GM19468 (cell line): Measurements from ENCODE around the gene B4GALT5.
A peak's percentile ranks its signal among the peaks of the same experiment; 100 is the strongest.
"Not testable (repeated sequence)": the region's sequence is repeated elsewhere in the genome, so short reads cannot be mapped to it uniquely, and the experiment has no call there.

Experiments used
- ATAC-seq: cut with Tn5 transposase; IDR thresholded peaks from one replicate; pipeline ENCODE4 v1.9.1; 2021; ENCODE audit warnings: mild to moderate bottlenecking, moderate library complexity, moderate number of reproducible peaks; ENCODE audit not compliant: unreplicated experiment; ENCODE audit errors: extremely low read depth

B4GALT5 gene

DNA sequence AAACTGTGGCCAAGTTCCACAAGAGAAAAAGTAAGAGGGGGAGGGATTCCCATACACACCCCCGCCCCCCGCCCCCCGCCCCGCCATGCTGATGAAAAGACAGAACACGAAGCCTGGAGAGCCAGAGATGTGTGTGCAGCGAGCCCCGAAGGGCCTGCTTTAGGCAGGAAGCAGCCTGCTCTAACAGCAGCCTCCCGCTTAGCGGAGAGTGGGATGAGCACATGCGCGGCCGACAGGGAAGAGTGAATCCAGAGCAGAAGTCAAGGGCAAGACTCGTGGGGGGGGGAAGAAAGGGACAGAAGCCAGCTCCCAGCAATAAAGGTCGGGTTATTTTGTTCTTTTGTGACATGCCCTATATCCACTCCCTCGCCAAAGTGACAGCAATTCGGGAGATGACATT lies 78.5 kb downstream of the B4GALT5 start:
- ATAC-seq = no peak

DNA sequence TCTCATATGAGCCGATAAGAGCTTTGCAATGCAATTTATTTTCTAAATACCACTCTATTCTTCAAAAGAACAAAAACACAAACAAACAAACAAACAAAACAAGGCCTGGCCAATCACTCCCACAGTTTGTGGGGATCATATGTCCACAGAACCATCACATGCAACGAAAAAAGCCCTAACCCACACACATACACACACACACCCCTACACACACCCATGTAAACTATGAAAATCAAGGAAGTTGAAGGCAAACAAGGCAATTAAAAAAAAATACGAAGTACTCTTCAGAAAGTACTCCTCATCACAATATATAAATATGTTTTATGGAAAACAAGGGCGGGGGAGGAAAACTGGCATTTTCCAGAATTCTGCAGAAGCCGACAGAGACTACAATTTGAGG lies 79.6 kb downstream of the B4GALT5 start:
- no peak for ATAC-seq

DNA sequence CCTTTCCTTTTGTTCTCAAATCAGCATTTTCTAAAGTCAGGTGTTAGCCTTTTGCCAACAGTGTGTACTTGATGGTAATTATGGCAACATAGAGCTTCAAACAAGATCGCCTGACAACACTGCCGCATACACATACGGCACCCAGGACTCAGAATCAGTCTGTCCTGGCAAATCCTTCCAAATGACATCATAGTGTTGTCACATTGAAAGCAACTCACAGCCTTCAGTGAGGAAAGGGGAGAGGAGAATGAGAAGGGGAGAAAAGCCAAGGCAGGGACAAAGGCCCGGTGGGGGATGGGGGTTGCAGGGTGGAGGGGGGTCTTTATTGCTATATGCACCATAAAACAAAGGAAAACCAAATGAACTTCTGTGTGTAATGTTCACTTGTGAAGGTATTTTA lies 80.0 kb downstream of the B4GALT5 start:
- no peak for ATAC-seq

- no peak for ATAC-seq
Observed at GRCh38 chr20:49633023-49633422, 80.7 kb downstream of the B4GALT5 start.

- ATAC-seq = no peak
Observed at GRCh38 chr20:49631856-49632418, 81.7 kb downstream of the B4GALT5 start.

DNA sequence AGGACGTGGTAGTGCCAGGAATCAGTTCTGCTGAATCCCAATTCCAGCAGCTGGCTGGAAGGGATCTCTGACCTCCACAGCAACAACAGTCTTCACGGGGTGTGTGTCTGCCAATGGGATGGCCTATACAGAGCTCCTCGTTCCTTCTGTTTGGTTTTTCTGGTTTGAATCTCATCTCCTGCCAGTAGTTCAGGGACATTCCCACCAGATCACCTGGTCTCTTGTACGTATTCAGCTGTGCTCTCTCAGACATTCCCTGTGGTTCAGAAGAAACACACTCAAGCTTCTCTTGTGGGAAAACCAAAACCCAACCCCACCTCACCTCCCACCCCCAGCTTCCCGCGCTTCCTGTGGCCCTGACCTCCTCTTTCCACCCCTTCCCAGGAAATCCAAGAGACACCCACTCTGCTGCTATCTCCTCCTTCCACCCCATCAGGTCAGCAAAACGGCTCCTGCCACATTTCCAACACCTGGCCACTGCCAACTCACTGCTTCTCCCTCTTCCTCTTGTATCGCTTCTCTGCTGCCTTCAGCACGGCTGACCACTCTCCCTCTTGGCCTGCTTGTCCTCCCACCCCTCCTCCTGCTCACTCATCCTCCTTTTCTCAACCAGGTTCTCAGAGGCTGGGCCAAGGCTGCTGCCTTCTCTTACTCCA lies 82.5 kb downstream of the B4GALT5 start:
- ATAC-seq = no peak

DNA sequence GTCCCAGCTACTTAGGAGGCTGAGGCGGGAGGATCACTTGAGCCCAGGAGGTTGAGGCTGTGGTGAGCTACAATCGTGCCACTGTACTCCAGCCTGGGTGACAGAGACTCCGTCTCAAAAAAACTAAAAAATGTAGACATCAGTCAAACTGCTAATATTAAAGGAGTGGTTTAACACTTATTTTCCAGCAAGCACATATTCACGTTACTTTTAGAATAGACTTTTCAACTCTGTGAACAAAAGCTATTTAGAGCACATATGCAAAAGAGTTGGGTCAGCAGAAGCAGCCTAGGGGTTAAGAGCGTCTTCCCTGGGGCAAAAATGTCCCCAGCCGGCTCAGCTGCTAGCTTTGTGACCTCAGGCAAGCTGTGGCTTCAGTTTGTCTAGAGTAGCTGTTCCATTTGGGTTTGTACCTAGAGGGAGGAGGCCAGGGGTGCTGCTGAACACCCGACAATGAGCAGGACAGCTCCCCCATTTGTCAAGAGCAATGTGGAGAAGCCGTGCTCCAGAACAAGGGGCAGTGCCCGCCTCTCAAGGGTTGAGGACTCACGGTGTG lies 83.2 kb downstream of the B4GALT5 start:
- ATAC-seq = peak; percentile 54

DNA sequence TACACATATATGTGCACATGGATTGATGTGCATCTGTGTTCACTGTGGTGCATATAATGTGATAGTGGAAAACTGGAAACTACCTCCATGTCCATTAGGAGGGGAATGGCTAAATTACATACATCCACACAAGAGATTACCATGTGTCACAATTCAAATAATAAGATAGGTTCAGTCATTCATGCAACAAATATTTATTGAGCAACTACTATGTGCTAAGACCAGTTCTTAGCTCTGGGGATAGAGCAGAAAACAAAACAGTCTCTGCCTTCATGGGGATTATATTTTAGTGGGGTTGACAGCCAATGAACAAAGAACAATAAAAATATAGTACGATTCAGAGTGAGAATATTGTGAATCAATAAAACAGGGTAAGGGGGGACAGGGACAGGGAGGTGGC lies 84.1 kb downstream of the B4GALT5 start:
- ATAC-seq = no peak

DNA sequence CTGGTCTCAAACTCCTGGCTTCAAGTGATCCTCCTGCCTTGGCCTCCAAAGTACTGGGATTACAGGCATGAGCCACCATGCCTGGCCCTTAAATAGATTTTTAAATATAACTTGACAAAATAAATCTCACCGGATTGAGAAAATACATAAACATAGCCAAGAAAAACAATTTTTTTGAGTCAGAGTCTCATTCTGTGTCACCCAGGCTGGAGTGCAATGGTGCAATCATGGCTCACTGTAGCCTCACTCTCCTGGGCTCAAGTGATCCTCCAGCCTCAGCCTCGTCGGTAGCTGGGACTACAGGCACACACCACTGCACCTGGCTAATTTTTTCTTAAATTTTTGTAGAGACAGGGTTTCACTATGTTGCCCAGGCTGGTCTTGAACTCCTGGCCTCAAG lies 85.4 kb downstream of the B4GALT5 start:
- ATAC-seq = not testable (repeated sequence)

DNA sequence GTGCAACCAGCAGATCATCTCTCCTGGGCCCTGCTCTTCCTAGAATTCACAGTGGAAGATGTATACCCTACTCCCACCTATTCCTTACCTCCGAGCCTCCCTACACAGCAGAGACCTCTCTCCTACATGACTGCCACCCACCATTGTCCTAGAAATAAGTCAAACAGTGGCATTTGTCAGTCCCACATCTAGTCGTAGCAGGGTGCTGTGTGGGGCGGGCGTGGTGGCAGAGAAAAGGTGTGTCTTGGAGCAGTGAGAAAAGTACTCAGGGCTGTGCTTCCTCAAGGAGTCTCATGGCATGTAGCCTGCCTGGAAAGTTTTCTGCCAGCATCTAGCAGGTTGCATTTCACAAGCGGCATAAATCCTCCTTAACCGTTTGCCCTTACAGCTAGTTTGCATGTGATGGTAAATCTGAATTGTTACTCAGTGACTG lies 86.3 kb downstream of the B4GALT5 start:
- ATAC-seq = no peak

DNA sequence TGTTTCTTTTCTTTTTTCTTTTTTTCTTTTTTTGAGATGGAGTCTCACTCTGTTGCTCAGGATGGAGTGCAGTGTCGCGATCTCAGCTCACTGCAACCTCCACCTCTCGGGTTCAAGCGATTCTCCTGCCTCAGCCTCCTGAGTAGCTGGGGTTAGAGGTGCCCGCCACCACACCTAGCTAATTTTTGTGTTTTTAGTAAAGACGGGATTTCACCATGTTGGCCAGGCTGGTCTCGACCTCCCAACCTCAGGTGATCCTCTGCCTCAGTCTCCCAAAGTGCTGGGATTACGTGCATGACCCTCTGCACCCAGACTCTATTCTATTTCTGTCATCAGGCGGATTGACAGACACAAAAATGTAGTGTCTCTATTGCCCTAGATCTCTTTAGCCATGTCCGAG lies 88.7 kb downstream of the B4GALT5 start:
- not testable (repeated sequence) for ATAC-seq

DNA sequence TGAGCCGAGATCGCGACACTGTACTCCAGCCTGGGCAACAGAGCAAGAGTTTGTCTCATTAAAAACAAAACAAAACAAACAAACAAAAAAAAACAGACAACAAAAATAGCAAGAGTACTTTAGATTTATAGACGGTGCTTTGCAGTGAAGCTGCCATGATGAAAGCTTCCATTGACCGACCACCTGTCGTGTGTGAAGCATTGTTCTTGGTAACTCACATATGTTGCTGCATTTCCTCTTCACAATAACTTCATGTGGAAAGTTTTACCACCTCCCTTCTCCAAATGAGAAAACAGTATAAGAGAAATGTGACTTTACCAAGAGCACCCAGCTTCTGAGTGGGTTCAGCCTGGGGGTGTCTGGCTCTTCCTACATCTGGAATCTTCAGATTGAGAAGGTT lies 89.4 kb downstream of the B4GALT5 start:
- no peak for ATAC-seq

GRCh38 chr20:49622243-49622642 lies 91.4 kb downstream of the B4GALT5 start:
- ATAC-seq = no peak

DNA sequence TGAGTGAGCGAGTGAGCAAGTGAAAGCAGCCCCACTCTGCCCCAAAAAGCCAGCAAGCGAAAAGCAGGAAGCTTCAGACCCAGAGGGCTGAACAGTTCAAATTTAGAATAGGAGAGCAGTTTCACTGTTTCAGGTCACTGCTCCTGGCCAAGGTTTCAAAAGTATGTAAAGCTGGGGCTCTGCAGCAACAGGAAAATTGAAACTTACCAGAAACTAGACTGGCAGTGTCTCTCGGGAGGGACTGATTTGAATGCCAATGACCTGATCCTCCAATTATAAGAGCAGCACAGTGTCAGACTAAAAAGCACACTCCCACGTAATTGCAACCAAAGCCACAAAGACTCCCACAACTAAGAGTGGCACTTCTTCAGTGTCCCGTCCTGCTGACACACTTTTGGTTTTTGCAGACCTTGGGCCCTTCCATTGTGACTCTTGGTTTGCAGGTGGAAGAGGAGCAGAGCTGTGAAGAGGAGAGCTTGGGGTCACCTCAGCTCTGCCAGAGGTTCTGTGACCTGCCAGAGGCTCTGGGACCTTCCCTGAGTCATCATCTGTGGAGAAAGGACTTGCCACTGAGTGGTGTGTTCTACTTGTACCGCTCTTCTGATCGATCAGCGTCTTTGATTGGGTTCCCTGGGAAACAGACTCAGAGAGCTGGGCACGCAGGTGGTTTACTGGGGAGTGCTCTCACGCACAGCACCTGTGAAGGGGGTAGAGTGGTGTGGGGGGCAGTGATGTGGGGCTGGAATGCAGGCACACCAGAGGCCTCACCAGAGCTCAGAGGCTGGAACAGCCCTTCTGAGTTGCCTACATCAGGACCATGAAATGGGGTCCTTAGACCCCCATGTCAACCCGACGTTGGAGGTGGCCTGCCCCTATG lies 93.1 kb downstream of the B4GALT5 start:
- ATAC-seq = peak; percentile 54

GRCh38 chr20:49619113-49620048 lies 94.3 kb downstream of the B4GALT5 start:
- ATAC-seq = no peak

DNA sequence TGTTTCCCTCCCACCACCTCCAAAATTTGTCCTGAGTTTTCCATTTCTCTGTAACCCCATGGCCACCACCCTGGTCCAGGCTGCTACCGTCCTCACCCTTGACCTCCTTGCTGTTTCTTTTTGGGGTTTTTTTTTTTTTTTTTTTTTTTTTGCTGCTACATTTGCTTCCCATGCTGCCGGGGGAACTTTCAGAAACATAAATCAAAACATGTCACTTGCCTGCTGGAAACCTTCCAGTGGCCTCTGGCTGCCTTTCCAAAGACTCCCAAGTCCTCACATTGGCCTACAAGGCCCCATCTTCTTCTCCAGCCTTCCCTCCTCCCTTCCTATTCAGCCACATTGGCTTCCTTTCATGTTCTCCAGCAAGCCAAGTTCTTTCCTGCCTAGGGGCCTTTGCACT lies 95.4 kb downstream of the B4GALT5 start:
- ATAC-seq = no peak

- ATAC-seq = not testable (repeated sequence)
Observed at GRCh38 chr20:49617394-49617793, 96.3 kb downstream of the B4GALT5 start.

DNA sequence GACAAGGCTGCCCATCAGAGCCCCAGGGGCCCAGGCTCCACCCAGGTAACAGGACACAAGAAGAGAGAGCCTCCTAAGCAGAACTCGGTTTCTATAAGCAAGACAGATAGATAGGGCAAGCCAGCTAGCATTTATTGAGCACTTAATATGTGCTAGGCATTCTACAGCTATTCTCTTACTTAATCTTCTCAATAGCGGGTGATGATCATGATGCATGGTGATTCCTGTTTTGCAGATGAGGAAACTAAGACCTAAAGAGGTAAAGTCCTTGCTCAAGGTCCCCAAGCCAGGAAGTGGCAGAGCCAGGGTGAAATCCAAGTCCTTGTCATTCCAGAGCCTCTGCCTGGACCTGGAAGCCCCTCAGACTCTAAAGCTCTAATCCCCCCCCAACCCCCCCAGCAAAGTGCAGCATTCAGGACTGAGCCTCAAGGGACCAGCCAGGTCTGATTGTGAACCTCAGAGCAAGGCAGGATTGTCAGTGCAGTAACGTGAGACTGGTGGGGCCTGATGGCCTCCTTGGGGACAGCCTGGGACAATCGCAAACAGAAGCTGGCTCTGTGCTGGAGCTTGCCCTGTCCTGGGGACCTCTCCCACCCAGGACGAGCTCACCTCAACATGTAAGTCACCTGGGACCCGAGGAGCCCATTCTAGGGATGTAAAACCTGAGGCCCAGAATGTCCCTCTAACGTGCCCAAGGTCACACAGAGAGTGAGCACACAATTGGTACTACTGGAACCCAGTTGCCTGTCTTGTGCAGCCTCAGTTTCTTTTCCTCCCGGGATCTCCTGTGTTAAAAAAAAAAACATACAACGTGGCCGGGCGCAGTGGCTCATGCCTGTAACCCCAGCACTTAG lies 97.3 kb downstream of the B4GALT5 start:
- no peak for ATAC-seq
